Left ventricle myocardium inferior (tissue), 1 donor: ENCODE results near the gene ERG. TPM values are rescaled to one million over a fixed set of nuclear protein-coding genes. Genes with fewer than 3 reads are reported as not detected.
A peak's percentile ranks its signal among the peaks of the same experiment; 100 is the strongest.

Experiments
- DNase-seq: peaks from one replicate; pipeline ENCODE4 v3.0.0-alpha.2; 2020
- H3K27ac ChIP-seq: fragments of 200-600 bp; replicated peaks from 2 replicates; pipeline ENCODE4 v1.8.0; 2021
- H3K27me3 ChIP-seq: fragments of 200-600 bp; 2 replicates; pipeline ENCODE4 v1.8.0; 2021; ENCODE audit warnings: low read depth
- H3K36me3 ChIP-seq: fragments of 200-600 bp; 2 replicates; pipeline ENCODE4 v1.8.0; 2021
- H3K4me1 ChIP-seq: fragments of 200-600 bp; 2 replicates; pipeline ENCODE4 v1.8.0; 2021
- H3K4me3 ChIP-seq: fragments of 200-600 bp; 2 replicates; pipeline ENCODE4 v1.8.0; 2021; ENCODE audit warnings: mild to moderate bottlenecking, moderate library complexity
- H3K9me3 ChIP-seq: fragments of 200-600 bp; replicated peaks from 2 replicates; pipeline ENCODE4 v1.8.0; 2021
- intact Hi-C: fragments of 100-400 bp; cut with micrococcal nuclease; formaldehyde crosslinking; loops from one replicate; pipeline ENCODE4 v1.11.0; 2022
- total RNA-seq: library from RNA; stranded (reverse); fragmentation: NEBNext Ultra II Directional; extraction: Animal tissue kit (Norgen Biotek cat#: 25700); gene quantifications from one replicate; pipeline ENCODE4 v1.2.1, GENCODE V29; 2021
- TF ChIP-seq, protein P1 (sequence below): fragments of 200-600 bp; IDR thresholded peaks from 2 replicates; pipeline ENCODE4 v1.8.0; 2021; ENCODE audit warnings: antibody characterized with exemption, mild to moderate bottlenecking, borderline replicate concordance
- donor health status: DM: no; HTN: yes; CAD: no; lungs with severe emphysema.

ERG gene
- total RNA-seq, 1 donor from 2014 or later, result 17.3 TPM

GRCh38 chr21:38506661-38507281, 8.5 kb upstream of the ERG start:
- TF ChIP-seq, protein P1, sequence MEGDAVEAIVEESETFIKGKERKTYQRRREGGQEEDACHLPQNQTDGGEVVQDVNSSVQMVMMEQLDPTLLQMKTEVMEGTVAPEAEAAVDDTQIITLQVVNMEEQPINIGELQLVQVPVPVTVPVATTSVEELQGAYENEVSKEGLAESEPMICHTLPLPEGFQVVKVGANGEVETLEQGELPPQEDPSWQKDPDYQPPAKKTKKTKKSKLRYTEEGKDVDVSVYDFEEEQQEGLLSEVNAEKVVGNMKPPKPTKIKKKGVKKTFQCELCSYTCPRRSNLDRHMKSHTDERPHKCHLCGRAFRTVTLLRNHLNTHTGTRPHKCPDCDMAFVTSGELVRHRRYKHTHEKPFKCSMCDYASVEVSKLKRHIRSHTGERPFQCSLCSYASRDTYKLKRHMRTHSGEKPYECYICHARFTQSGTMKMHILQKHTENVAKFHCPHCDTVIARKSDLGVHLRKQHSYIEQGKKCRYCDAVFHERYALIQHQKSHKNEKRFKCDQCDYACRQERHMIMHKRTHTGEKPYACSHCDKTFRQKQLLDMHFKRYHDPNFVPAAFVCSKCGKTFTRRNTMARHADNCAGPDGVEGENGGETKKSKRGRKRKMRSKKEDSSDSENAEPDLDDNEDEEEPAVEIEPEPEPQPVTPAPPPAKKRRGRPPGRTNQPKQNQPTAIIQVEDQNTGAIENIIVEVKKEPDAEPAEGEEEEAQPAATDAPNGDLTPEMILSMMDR, result no peak
- Histone ChIP-seq H3K36me3 (no peaks in the 10 kb centered on the region), H3K27me3 (no peaks in the 10 kb centered on the region), H3K27ac (no peak overlapping the region), H3K4me1 (peaks cover 29% of the 10 kb centered on the region), H3K4me3 (peak overlapping the region; percentile 30), H3K9me3 (no peaks in the 10 kb centered on the region)
- DNase-seq, result peak; percentile 31
- intact Hi-C loops, result loop anchor here (10.0 kb wide), 2 partner anchors 208 to 638 kb away; no protein-coding TSS in a partner anchor

- Histone ChIP-seq H3K36me3 (no peaks in the 10 kb centered on the region), H3K4me1 (peaks cover 32% of the 10 kb centered on the region), H3K27me3 (no peaks in the 10 kb centered on the region), H3K4me3 (peak overlapping the region; percentile 30), H3K9me3 (no peaks in the 10 kb centered on the region), H3K27ac (peak overlapping the region; percentile 21)
- no peak for DNase-seq
- intact Hi-C loops, result loop anchor here (10.0 kb wide), 2 partner anchors 209 to 639 kb away; no protein-coding TSS in a partner anchor
- TF ChIP-seq, protein P1, result peak; percentile 81
Observed at GRCh38 chr21:38505654-38506523, 7.6 kb upstream of the ERG start.

DNA sequence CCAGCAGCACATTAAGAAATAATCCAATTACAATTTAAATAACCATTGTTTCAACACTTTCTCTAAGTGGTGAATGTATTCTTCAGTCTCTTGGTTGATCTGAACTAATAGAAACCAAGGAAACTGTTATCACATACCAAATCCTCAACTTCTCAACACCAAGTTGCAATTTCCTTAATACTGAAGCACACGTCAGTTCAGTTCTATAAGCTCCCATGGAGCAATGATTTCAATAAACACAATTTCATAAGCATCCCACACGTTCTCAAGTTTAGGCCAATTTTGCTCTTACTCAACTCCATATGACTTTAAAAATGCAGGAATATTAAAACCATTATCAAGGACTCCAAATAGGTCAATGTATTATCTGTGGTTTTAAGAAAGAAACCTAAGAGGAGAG, 5.8 kb upstream of the ERG start:
- Histone ChIP-seq H3K36me3 (no peaks in the 10 kb centered on the region), H3K4me3 (peak overlapping the region; percentile 34), H3K27ac (peak overlapping the region; percentile 62), H3K27me3 (no peaks in the 10 kb centered on the region), H3K9me3 (no peaks in the 10 kb centered on the region), H3K4me1 (peaks cover 43% of the 10 kb centered on the region)
- intact Hi-C loops, result loop anchor here (10.0 kb wide), 2 partner anchors 211 to 641 kb away; no protein-coding TSS in a partner anchor
- TF ChIP-seq, protein P1, result no peak
- no peak for DNase-seq

- Histone ChIP-seq H3K4me1 (peaks cover 47% of the 10 kb centered on the region), H3K27ac (peak overlapping the region; percentile 62), H3K36me3 (no peaks in the 10 kb centered on the region), H3K9me3 (no peaks in the 10 kb centered on the region), H3K27me3 (no peaks in the 10 kb centered on the region), H3K4me3 (peak overlapping the region; percentile 34)
- intact Hi-C loops, result loop anchor here (10.0 kb wide), 2 partner anchors 211 to 641 kb away; no protein-coding TSS in a partner anchor
- TF ChIP-seq, protein P1, result no peak
- DNase-seq, result no peak
Observed at GRCh38 chr21:38503583-38503982, 5.3 kb upstream of the ERG start.

DNA sequence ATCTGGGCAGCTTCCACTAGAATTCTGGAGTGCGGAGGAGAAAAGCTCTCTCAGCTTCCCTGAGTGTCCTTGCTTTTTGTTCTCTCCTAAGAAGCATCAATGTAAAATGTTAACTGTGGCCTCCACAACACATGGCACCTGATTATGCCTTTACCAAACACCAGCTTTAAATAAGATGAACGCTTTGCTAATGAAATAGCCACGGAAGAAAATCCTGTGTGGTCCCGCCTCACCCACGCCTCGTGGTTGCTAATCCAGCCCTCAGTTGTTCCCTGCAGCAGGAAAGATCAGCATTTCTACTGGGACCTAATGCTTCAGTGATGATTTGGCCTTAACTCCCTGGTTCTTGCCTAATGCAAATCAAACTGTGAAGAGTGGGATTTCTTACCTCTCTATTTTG, 1.8 kb upstream of the ERG start:
- TF ChIP-seq, protein P1, result no peak
- intact Hi-C loops, result loop anchor here (10.0 kb wide), 2 partner anchors 215 to 645 kb away; no protein-coding TSS in a partner anchor
- no peaks in the 10 kb centered on the region for H3K36me3 ChIP-seq
- no peak for DNase-seq
- H3K27ac ChIP-seq, result peak overlapping the region; percentile 88
- no peaks in the 10 kb centered on the region for H3K27me3 ChIP-seq
- peaks cover 21% of the 10 kb centered on the region for H3K4me1 ChIP-seq
- no peak overlapping the region for H3K4me3 ChIP-seq
- H3K9me3 ChIP-seq, result no peaks in the 10 kb centered on the region
